ENCODE measurements around the gene DGKI. TPM values are rescaled to one million over a fixed set of nuclear protein-coding genes. Genes with fewer than 3 reads are reported as not detected.

Gene DGKI
- total RNA-seq, 1 experiment from 2014 or later: 0.15 TPM

- H3K36me3 ChIP-seq (ENCODE audit: control insufficient read depth in 1 of 2, insufficient read depth in 2 of 2, low read length in 2 of 2): no peaks in the 10 kb centered on the region
- POLR2A ChIA-PET: no interaction called here
- RAD21 ChIA-PET (ENCODE audit: low non-redundant PET in 1 of 2, low total read pairs in 2 of 2, uncharacterized antibody in 2 of 2, unreplicated experiment in 2 of 2): interaction anchor here in 1 of 2 experiments (0.6 kb wide), 1 partner anchor 21 kb away, joined by 3 read pairs; no protein-coding TSS in a partner anchor
- H2AFZ ChIP-seq (ENCODE audit: low read depth, low read length, poor library complexity, severe bottlenecking): no peak overlapping the region
- H3K4me1 ChIP-seq (ENCODE audit: control insufficient read depth in 1 of 2, insufficient read depth in 2 of 2, low read length in 2 of 2): no peaks in the 10 kb centered on the region
- DNase-seq (ENCODE audit: low read depth, low spot score) (peak; percentile 31), ATAC-seq (peak; percentile 86)
- H3K9me2 ChIP-seq (ENCODE audit: insufficient read depth): no peaks in the 10 kb centered on the region
- no peak overlapping the region for H3K27ac ChIP-seq (ENCODE audit: low read depth, low read length)
- H3K4me3 ChIP-seq (replicated peaks in 1 of 2; ENCODE audit: low read depth in 1 of 2, low read length in 2 of 2): no peak overlapping the region
- BruUV-seq (replicated peaks): no TSS peak
- H3K79me2 ChIP-seq (ENCODE audit: insufficient read depth, low read length): no peaks in the 10 kb centered on the region
- no peaks in the 10 kb centered on the region for H3K9me3 ChIP-seq (ENCODE audit: control insufficient read depth in 1 of 2, insufficient read depth in 1 of 2, low read depth in 1 of 2, low read length in 2 of 2)
- TF ChIP-seq CBX3 (IDR thresholded peaks at IDR 0.05; ENCODE audit: low read depth) (no peak), SP1 (IDR thresholded peaks at IDR 0.05; ENCODE audit: low read depth) (no peak), RAD21 (IDR thresholded peaks at IDR 0.05; ENCODE audit: low read depth) (peak; percentile 65), ZFX (IDR thresholded peaks at IDR 0.05) (no peak), EZH2 (IDR thresholded peaks at IDR 0.05) (no peak), CEBPB (IDR thresholded peaks at IDR 0.05; ENCODE audit: low read depth) (no peak), EZH2phosphoT487 (IDR thresholded peaks at IDR 0.05; ENCODE audit: borderline replicate concordance) (no peak), YY1 (IDR thresholded peaks at IDR 0.05; ENCODE audit: extremely low read depth, insufficient replicate concordance, low read depth, low read length) (peak; percentile 49), SIN3A (IDR thresholded peaks at IDR 0.05; ENCODE audit: low read depth) (no peak), SRF (IDR thresholded peaks at IDR 0.05; ENCODE audit: low read depth) (no peak), JUND (IDR thresholded peaks at IDR 0.05) (no peak), ELF1 (IDR thresholded peaks at IDR 0.05; ENCODE audit: borderline replicate concordance, low read depth) (no peak), ZNF274 (IDR thresholded peaks at IDR 0.05; ENCODE audit: low read depth, low read length) (no peak), CTCF (IDR thresholded peaks at IDR 0.05 in 2 of 3, conservative IDR thresholded peaks at IDR 0.05 in 1 of 3; ENCODE audit: borderline replicate concordance in 1 of 3, insufficient read depth in 1 of 3, low read depth in 2 of 3, low read length in 2 of 3) (peak; percentile 50 to 83 (median 76); a peak in 5 of 6 replicates), ZBTB33 (IDR thresholded peaks at IDR 0.05; ENCODE audit: extremely low read depth, insufficient replicate concordance, low read length) (no peak), REST (IDR thresholded peaks at IDR 0.05; ENCODE audit: low read depth) (no peak)
- TF ChIP-seq, protein P1, sequence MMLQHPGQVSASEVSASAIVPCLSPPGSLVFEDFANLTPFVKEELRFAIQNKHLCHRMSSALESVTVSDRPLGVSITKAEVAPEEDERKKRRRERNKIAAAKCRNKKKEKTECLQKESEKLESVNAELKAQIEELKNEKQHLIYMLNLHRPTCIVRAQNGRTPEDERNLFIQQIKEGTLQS (IDR thresholded peaks at IDR 0.05): no peak
- H3K9ac ChIP-seq (ENCODE audit: low read length): no peak overlapping the region
- H3K4me2 ChIP-seq (ENCODE audit: low read length): no peak overlapping the region
- H3K27me3 ChIP-seq (ENCODE audit: insufficient read depth, low read length): peaks cover 11% of the 10 kb centered on the region
- CTCF ChIA-PET: interaction anchor here (0.6 to 2.4 kb wide), 11 partner anchors 8 to 472 kb away, joined by 3 to 15 read pairs (median 4); no protein-coding TSS in a partner anchor
- intact Hi-C loops (cut with micrococcal nuclease): loop anchor here (1.0 kb wide), 1 partner anchor 20 kb away; no protein-coding TSS in a partner anchor
- H4K20me1 ChIP-seq (ENCODE audit: insufficient read depth): no peaks in the 10 kb centered on the region
These were observed 220.2 kb downstream of the DGKI start for GRCh38 chr7:137626469-137627067.

Data from HCT116 (cell line).